ENCODE results near the gene C12orf56. TPM values are rescaled to one million over a fixed set of nuclear protein-coding genes. Genes with fewer than 3 reads are reported as not detected.
"Not testable (repeated sequence)": the region's sequence is repeated elsewhere in the genome, so short reads cannot be mapped to it uniquely, and the experiment has no call there.

C12orf56 gene
- total and polyA plus RNA-seq, 2 experiments from 2014 or later, result not detected

GRCh38 chr12:64311877-64312276, 78.7 kb downstream of the C12orf56 start:
- Histone ChIP-seq H3K27ac (no peak overlapping the region), H3K27me3 (no peaks in the 10 kb centered on the region), H3K9me3 (ENCODE audit: low read depth) (no peaks in the 10 kb centered on the region), H3K36me3 (no peaks in the 10 kb centered on the region), H3K4me3 (no peak overlapping the region), H3K4me1 (ENCODE audit: low read depth) (no peaks in the 10 kb centered on the region)
- TF ChIP-seq CTCF (IDR thresholded peaks at IDR 0.05; ENCODE audit: low read depth, low read length), result no peak
- DNase-seq (ENCODE audit: low read depth in 1 of 2, low spot score in 1 of 2), result no peak

- no peak for DNase-seq (ENCODE audit: low read depth in 1 of 2, low spot score in 1 of 2)
- H3K27ac ChIP-seq, result no peak overlapping the region
- no peaks in the 10 kb centered on the region for H3K4me1 ChIP-seq (ENCODE audit: low read depth)
- no peak overlapping the region for H3K4me3 ChIP-seq
- H3K27me3 ChIP-seq, result no peaks in the 10 kb centered on the region
- TF ChIP-seq CTCF (IDR thresholded peaks at IDR 0.05; ENCODE audit: low read depth, low read length), result no peak
- H3K9me3 ChIP-seq (ENCODE audit: low read depth), result no peaks in the 10 kb centered on the region
- no peaks in the 10 kb centered on the region for H3K36me3 ChIP-seq
Measured at GRCh38 chr12:64304571-64304970, 86.0 kb downstream of the C12orf56 start.

- TF ChIP-seq CTCF (IDR thresholded peaks at IDR 0.05; ENCODE audit: low read depth, low read length), result no peak
- Histone ChIP-seq H3K4me3 (no peak overlapping the region), H3K36me3 (no peaks in the 10 kb centered on the region), H3K9me3 (ENCODE audit: low read depth) (no peaks in the 10 kb centered on the region), H3K27me3 (no peaks in the 10 kb centered on the region), H3K27ac (no peak overlapping the region), H3K4me1 (ENCODE audit: low read depth) (no peaks in the 10 kb centered on the region)
- no peak for DNase-seq (ENCODE audit: low read depth in 1 of 2, low spot score in 1 of 2)
Measured at GRCh38 chr12:64299628-64300027, 90.9 kb downstream of the C12orf56 start.

GRCh38 chr12:64296301-64296700, 94.3 kb downstream of the C12orf56 start:
- Histone ChIP-seq H3K9me3 (ENCODE audit: low read depth) (no peaks in the 10 kb centered on the region), H3K27ac (no peak overlapping the region), H3K4me1 (ENCODE audit: low read depth) (no peaks in the 10 kb centered on the region), H3K27me3 (no peaks in the 10 kb centered on the region), H3K36me3 (no peaks in the 10 kb centered on the region), H3K4me3 (no peak overlapping the region)
- no peak for TF ChIP-seq CTCF (IDR thresholded peaks at IDR 0.05; ENCODE audit: low read depth, low read length)
- no peak for DNase-seq (ENCODE audit: low read depth in 1 of 2, low spot score in 1 of 2)

GRCh38 chr12:64293654-64294364, 96.7 kb downstream of the C12orf56 start:
- no peak overlapping the region for H3K27ac ChIP-seq
- no peak for DNase-seq (ENCODE audit: low read depth in 1 of 2, low spot score in 1 of 2)
- H3K9me3 ChIP-seq (ENCODE audit: low read depth), result no peaks in the 10 kb centered on the region
- no peak for TF ChIP-seq CTCF (IDR thresholded peaks at IDR 0.05; ENCODE audit: low read depth, low read length)
- H3K4me3 ChIP-seq, result no peak overlapping the region
- no peaks in the 10 kb centered on the region for H3K4me1 ChIP-seq (ENCODE audit: low read depth)
- H3K36me3 ChIP-seq, result no peaks in the 10 kb centered on the region
- H3K27me3 ChIP-seq, result no peaks in the 10 kb centered on the region

- not testable (repeated sequence) for H3K27ac ChIP-seq; H3K9me3 ChIP-seq (ENCODE audit: low read depth); DNase-seq (ENCODE audit: low read depth in 1 of 2, low spot score in 1 of 2); H3K27me3 ChIP-seq; H3K4me3 ChIP-seq; H3K4me1 ChIP-seq (ENCODE audit: low read depth); H3K36me3 ChIP-seq
Measured at GRCh38 chr12:64293174-64293573, 97.4 kb downstream of the C12orf56 start.
